Activated T-helper 2 cell treated with anti-CD3 and anti-CD28 coated beads, Interferon-gamma antibody, Interleukin-2, Interleukin-4, amounts not matched to agents 10 μg/mL and 5 μg/mL and 100 μg/mL, durations not matched to agents 14 hours and 24 hours and 36 hours (primary cell): ENCODE data around the gene ERMARD. TPM values are rescaled to one million over a fixed set of nuclear protein-coding genes. Genes with fewer than 3 reads are reported as not detected.

Source experiments
- DNase-seq: peaks from one replicate; pipeline ENCODE4 v3.0.0; 2021; ENCODE audit warnings: low spot score
- H3K27ac Mint-ChIP-seq: one replicate; pipeline ENCODE4 v1.8.0; 2021; ENCODE audit warnings: mixed read lengths
- H3K27me3 Mint-ChIP-seq: one replicate; pipeline ENCODE4 v1.8.0; 2021; ENCODE audit warnings: low read depth, mixed read lengths
- H3K36me3 Mint-ChIP-seq: one replicate; pipeline ENCODE4 v1.8.0; 2021; ENCODE audit warnings: low read depth, mixed read lengths
- H3K4me1 Mint-ChIP-seq: one replicate; pipeline ENCODE4 v1.8.0; 2021; ENCODE audit warnings: low read depth, mixed read lengths
- H3K4me3 Mint-ChIP-seq: one replicate; pipeline ENCODE4 v1.8.0; 2021; ENCODE audit warnings: low read depth, mild to moderate bottlenecking, moderate library complexity, mixed read lengths
- H3K9me3 Mint-ChIP-seq: one replicate; pipeline ENCODE4 v1.8.0; 2021; ENCODE audit warnings: mixed read lengths
- intact Hi-C: fragments of 100-400 bp; cut with micrococcal nuclease; formaldehyde crosslinking; loops from one replicate; pipeline ENCODE4 v1.15.1; 2023
- total RNA-seq: library from RNA; stranded (reverse); gene quantifications from 2 replicates; pipeline ENCODE4 v1.2.3, GENCODE V29; 2022

The ERMARD gene
- total RNA-seq, 1 donor from 2014 or later, result 25.9 TPM

DNA sequence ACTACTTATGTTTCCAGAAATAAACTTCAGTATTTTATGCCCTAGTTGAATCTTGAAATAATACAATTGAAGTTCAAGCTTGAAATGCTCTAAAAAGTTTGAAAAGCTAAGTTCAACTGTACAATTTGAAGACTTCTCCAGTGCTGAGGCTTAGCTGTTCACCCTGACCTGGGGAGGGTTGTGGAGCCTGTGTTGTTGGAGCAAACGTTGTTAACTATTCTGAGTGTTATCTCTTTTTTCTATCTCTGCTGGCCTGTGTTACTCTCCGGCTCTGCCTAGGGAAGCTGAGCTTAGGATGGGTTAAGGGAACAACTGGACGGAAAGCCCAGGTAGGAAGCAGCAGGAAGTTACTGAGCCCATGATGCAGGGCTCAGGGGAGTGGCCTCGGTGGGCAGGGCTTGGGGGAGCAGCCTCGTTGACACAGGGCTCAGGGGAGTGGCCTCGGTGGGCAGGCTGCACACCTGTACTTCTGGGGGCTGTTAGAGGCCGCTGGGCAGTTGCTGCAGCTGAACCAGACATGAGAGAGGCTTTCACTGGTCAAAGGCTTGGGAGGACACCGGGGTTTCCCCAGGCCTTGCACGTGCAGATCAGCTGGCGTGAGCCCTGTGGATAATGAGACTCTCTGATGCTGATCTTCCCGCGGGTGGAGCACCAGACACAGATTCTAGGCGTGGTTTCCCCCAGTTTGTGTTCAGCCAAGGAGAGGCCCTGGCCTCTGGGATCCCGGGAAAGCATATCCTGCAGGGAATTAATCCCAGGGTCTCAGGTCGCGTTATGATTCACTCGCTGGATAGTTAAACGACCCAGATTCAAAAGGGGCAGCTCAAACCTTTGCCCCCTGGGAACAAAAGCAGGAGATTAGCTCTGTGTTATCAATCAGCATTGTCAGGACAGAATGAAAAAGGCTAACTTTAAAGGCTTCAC, 58.9 kb downstream of the ERMARD start:
- no peak for DNase-seq
- H3K27me3 Mint-ChIP-seq, result peaks cover 31% of the 10 kb centered on the region
- peaks cover 17% of the 10 kb centered on the region for H3K4me1 Mint-ChIP-seq
- H3K27ac Mint-ChIP-seq, result no peak overlapping the region
- no peak overlapping the region for H3K4me3 Mint-ChIP-seq
- H3K9me3 Mint-ChIP-seq, result no peaks in the 10 kb centered on the region
- intact Hi-C loops, result no loop called here
- H3K36me3 Mint-ChIP-seq, result no peaks in the 10 kb centered on the region

DNA sequence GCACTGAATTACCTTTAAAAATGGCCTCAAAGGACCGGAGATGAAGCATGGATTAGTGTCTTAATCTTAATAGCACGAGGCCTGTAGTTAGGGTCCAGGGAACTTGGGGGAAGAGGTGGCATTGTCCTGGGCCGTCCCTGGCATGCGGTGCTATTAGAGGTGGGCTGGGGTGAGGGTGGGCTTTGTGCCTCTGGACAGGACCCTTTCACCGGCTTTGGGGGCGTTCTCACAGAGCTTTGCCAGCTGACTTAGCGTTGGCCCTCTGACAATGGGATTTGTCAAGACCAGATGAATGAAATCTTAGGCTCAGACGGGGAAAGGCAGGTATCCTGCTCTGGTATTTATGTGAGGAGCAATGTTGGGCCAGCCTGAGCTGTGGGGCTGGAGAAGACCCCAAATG, 59.6 kb downstream of the ERMARD start:
- DNase-seq, result no peak
- H3K4me3 Mint-ChIP-seq, result no peak overlapping the region
- H3K9me3 Mint-ChIP-seq, result peaks cover 2% of the 10 kb centered on the region
- no peak overlapping the region for H3K27ac Mint-ChIP-seq
- H3K36me3 Mint-ChIP-seq, result no peaks in the 10 kb centered on the region
- intact Hi-C loops, result no loop called here
- peaks cover 11% of the 10 kb centered on the region for H3K4me1 Mint-ChIP-seq
- H3K27me3 Mint-ChIP-seq, result peaks cover 28% of the 10 kb centered on the region

DNA sequence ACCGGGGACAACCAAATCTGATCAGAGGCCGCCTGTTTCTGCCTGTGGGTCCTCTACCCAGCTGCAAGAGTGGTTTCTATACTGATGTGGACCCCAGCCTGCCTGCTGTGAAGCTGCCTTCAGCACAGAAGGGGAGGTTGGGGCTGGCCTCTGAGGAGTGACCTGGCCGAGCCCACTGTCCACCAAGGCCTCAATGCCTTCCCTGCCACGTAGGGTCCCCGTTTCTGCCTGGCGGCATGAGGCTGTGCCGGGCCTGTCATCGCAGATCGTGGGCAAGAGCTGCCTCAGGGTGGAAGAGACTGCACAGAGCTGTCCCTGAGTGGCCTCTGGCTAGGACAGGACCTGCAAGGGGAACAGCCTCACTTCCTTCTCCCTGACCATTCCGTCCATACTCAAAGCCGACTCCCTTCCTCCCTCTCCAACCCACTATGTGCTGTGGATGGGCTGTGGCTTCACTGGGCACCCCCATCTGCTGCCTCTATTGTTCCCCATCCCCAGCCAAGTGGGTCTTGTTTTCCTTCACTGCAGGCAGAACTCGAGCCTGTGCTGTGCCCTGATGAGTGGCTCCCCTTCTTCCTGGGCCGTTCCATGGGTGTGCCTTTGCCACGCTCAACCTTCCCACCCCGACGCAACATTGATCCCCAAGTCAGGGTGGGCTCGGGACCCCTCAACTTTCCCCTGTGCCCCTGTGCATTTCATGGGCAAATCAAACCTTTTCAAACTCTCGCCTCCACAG, 60.3 kb downstream of the ERMARD start:
- DNase-seq, result no peak
- intact Hi-C loops, result no loop called here
- no peak overlapping the region for H3K27ac Mint-ChIP-seq

DNA sequence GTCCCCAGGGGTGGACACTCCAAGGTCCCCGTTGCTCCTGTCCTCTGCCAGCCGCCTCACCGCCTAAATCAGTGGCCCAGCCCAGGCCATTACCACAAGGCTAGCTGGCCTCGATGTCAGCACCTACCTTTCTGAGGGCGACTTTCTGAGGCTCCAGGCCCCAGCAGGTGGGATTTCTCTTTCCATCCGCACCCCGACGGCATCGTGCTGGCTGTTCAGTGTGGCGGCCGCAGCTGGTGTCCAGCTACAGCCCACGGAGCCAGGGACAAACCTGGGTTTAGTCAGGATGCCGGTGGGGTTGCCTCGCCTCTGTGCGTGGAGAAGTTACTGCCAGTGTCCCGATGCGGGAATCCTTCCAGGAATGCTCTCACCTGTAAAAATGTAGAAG, 60.8 kb downstream of the ERMARD start:
- H3K36me3 Mint-ChIP-seq, result no peaks in the 10 kb centered on the region
- H3K27me3 Mint-ChIP-seq, result peaks cover 24% of the 10 kb centered on the region
- no peak overlapping the region for H3K27ac Mint-ChIP-seq
- DNase-seq, result no peak
- peaks cover 5% of the 10 kb centered on the region for H3K4me1 Mint-ChIP-seq
- intact Hi-C loops, result no loop called here
- H3K9me3 Mint-ChIP-seq, result peaks cover 11% of the 10 kb centered on the region
- H3K4me3 Mint-ChIP-seq, result no peak overlapping the region

More for the DNA sequence above, 60.3 kb downstream of the ERMARD start:
- H3K4me1 Mint-ChIP-seq, result peaks cover 8% of the 10 kb centered on the region
- H3K9me3 Mint-ChIP-seq, result peaks cover 6% of the 10 kb centered on the region
- H3K27me3 Mint-ChIP-seq, result peaks cover 23% of the 10 kb centered on the region
- no peak overlapping the region for H3K4me3 Mint-ChIP-seq
- H3K36me3 Mint-ChIP-seq, result no peaks in the 10 kb centered on the region

DNA sequence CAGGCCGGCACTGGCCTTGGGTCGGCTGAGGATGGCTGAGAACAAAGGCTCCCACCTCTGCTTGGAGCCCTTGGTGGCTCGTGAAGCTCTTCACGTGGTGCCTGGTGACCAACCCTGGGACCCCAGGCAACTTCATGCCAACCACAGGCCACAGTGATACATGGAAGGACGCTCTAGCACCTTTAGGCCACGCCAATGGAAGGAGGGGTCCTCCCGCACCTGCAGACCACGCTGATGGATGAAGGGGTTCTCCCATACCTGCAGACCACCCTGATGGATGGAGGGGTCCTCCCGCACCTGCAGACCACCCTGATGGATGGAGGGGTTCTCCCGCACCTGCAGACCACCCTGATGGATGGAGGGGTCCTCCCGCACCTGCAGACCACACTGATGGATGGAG, 62.5 kb downstream of the ERMARD start:
- H3K9me3 Mint-ChIP-seq, result peaks cover 11% of the 10 kb centered on the region
- peaks cover 25% of the 10 kb centered on the region for H3K27me3 Mint-ChIP-seq
- intact Hi-C loops, result no loop called here
- no peak overlapping the region for H3K4me3 Mint-ChIP-seq
- no peak for DNase-seq
- no peaks in the 10 kb centered on the region for H3K4me1 Mint-ChIP-seq
- no peaks in the 10 kb centered on the region for H3K36me3 Mint-ChIP-seq
- H3K27ac Mint-ChIP-seq, result no peak overlapping the region

DNA sequence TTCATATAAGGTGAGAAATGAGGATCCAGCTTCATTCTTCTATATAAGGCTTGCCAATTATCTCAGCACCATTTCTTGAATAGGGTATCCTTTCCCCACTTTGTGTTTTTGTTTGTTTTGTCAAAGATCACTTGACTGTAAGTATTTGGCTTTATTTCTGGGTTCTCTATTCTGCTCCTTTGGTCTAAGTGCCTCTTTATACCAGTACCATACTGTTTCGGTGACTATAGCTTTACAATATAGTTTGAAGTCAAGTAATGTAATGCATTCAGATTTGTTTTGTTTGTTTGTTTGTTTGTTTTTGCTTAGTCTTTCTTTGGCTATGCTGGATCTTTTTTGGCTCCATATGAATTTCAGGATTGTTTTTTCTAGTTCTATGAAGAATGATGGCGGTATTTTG, 64.6 kb downstream of the ERMARD start:
- Mint-ChIP-seq H3K27ac (no peak overlapping the region), H3K4me3 (no peak overlapping the region), H3K27me3 (peaks cover 34% of the 10 kb centered on the region), H3K36me3 (no peaks in the 10 kb centered on the region), H3K4me1 (no peaks in the 10 kb centered on the region), H3K9me3 (peaks cover 11% of the 10 kb centered on the region)
- intact Hi-C loops, result no loop called here
- DNase-seq, result no peak

DNA sequence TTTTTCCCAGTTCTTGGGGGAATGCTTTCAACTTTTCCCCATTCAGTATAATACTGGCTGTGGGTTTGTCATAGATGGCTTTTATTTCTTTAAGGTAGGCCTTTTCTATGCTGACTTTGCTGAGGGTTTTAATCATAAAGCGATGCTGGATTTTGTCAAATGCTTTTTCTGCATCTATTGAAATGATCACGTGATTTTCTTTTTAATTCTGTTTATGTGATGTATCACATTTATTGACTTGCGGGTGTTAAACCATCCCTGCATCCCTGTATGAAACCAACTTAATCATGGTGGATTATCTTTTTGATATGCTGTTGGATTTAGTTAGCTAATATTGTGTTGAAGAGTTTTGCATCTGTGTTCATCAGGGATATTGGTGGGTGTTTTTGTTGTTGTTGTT, 65.6 kb downstream of the ERMARD start:
- H3K36me3 Mint-ChIP-seq, result no peaks in the 10 kb centered on the region
- peaks cover 11% of the 10 kb centered on the region for H3K9me3 Mint-ChIP-seq
- peaks cover 40% of the 10 kb centered on the region for H3K27me3 Mint-ChIP-seq
- no peak overlapping the region for H3K4me3 Mint-ChIP-seq
- intact Hi-C loops, result no loop called here
- no peaks in the 10 kb centered on the region for H3K4me1 Mint-ChIP-seq
- DNase-seq, result no peak
- H3K27ac Mint-ChIP-seq, result no peak overlapping the region

DNA sequence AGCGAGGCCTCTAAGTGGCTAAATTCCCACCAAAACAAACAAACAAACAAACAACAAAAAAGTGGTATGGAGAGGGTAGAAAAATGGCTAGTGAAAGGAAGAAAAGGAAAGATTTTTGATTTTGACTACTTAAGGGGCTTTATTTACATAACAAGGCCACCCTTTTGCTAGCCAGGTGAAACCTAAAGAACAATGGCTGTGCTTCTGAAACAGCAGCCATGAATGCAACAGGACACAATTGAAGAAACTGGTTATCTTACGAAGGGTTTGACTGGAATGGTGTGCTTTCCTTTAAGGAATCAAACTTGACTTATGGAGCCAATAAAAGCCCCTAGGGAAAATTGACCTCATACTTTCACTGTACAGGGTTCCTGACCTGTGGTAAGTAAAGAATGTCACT, 68.9 kb downstream of the ERMARD start:
- no peaks in the 10 kb centered on the region for H3K36me3 Mint-ChIP-seq
- H3K27ac Mint-ChIP-seq, result no peak overlapping the region
- H3K9me3 Mint-ChIP-seq, result peaks cover 11% of the 10 kb centered on the region
- no peaks in the 10 kb centered on the region for H3K4me1 Mint-ChIP-seq
- DNase-seq, result no peak
- peaks cover 45% of the 10 kb centered on the region for H3K27me3 Mint-ChIP-seq
- H3K4me3 Mint-ChIP-seq, result no peak overlapping the region
- intact Hi-C loops, result no loop called here

DNA sequence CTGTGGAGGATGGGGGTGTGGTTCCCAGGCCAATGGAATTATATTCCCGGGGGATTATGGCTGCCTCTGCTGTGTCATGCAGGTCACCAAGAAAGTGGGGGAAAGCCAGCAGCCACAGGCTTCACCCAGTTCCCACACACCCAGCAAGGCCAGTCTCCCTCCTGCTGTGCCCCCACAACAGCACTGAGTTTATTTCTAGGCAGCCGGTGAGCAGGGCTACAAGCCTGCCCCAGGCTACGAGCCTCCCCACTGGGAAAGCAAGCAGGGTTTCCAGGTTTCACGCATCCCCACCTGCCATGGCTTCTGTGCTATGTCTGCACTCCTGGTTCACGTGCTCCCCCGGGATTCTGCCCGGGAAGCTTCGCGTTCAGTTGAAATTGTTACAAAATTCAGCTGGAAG, 72.6 kb downstream of the ERMARD start:
- H3K9me3 Mint-ChIP-seq, result no peaks in the 10 kb centered on the region
- H3K4me3 Mint-ChIP-seq, result no peak overlapping the region
- no peak overlapping the region for H3K27ac Mint-ChIP-seq
- peaks cover 33% of the 10 kb centered on the region for H3K27me3 Mint-ChIP-seq
- intact Hi-C loops, result no loop called here
- no peaks in the 10 kb centered on the region for H3K36me3 Mint-ChIP-seq
- no peaks in the 10 kb centered on the region for H3K4me1 Mint-ChIP-seq
- DNase-seq, result no peak

DNA sequence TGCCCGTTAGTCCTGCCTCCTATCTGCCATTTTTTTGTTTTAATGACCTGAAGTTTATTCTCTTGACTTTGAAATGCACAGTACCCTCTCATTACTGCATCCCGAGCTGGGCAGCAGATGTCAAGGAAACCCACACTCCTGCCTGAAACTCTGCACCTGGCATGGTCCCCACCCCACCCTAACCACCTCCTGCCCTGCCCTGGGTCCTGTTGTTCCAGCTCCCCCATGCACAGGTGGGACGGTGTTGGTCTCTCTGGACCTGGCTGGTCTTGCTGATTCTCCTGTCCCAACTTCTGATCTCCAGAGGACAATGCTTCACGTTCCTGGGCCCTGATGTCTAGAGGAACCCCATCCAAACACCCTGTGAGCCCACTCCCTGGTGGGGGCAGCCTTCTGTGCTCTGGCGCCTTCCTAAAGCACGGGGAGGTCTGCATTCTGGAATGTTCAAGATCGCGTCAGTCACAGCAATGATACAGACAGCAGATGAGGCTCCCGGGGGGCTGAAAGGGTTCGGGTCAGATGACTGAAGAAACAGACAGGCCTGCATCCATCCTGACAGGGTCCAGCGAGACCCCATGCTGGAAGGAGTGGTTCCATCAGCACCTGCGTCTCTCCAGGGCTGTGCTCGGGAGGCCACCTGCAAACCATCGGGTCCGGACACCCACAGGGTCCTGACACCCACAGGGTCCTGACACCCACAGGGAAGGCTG, 73.6 kb downstream of the ERMARD start:
- H3K27me3 Mint-ChIP-seq, result peaks cover 29% of the 10 kb centered on the region

DNA sequence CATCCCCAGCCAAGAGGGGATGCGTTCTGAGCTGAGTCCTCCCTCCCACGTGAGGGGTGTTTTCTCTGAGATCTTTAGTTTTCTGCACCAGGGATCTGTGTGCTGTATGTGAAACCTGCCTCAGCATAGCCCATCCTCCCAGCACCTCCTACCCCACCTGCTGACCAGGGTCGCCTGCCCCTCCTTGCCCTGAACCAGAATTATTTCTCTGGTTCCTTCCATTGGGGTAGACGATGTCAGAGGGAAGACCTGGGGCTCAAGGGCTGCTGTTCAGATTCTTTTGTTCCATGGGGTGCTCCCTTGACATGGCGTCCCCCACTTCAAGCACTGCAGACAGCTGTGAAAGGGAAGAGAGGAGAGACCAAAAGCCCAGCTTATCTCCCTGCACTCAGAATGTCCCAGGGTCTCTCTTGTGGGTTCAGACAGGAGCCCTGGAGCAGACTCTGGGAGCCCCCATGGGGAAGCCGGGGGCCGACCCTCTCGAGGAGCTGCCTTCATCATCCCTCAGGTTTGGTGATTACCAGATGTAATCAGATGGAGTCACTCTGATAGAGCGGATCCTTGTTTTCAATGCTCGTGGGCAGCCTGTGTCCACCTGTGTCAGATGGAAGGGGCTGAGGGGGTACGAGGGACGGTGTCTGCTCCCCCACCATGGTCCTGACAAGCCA, 74.3 kb downstream of the ERMARD start:
- no peak for DNase-seq
- intact Hi-C loops, result no loop called here
- Mint-ChIP-seq H3K27me3 (peaks cover 28% of the 10 kb centered on the region), H3K9me3 (no peaks in the 10 kb centered on the region), H3K27ac (no peak overlapping the region), H3K4me3 (no peak overlapping the region), H3K36me3 (no peaks in the 10 kb centered on the region), H3K4me1 (no peaks in the 10 kb centered on the region)

More for the DNA sequence above, 73.6 kb downstream of the ERMARD start:
- Mint-ChIP-seq H3K9me3 (no peaks in the 10 kb centered on the region), H3K27ac (no peak overlapping the region), H3K4me1 (no peaks in the 10 kb centered on the region), H3K36me3 (no peaks in the 10 kb centered on the region), H3K4me3 (no peak overlapping the region)
- intact Hi-C loops, result no loop called here
- DNase-seq, result no peak

DNA sequence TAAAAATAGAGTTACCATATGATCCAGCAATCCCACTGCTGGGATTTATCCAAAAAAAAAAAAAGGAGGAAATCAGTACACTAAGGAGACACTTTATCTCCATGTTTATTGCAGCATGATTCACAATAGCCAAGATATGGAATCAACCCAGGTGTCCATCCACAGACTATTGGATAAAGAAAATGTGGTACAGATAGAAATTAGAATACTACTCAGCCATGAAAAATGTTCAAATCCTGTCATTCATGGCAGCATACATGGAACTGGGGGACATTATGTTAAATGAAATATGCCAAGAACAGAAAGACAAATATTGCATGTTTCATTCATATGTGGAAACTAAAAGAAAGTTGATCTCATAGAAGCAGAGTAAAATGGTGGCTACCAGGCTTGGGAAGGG, 75.3 kb downstream of the ERMARD start:
- H3K4me3 Mint-ChIP-seq, result no peak overlapping the region
- H3K36me3 Mint-ChIP-seq, result no peaks in the 10 kb centered on the region
- peaks cover 1% of the 10 kb centered on the region for H3K4me1 Mint-ChIP-seq
- H3K27me3 Mint-ChIP-seq, result peaks cover 24% of the 10 kb centered on the region
- H3K9me3 Mint-ChIP-seq, result no peaks in the 10 kb centered on the region
- no peak overlapping the region for H3K27ac Mint-ChIP-seq
- no peak for DNase-seq
- intact Hi-C loops, result no loop called here
